ENCODE measurements around the gene SETBP1.
"Not testable (repeated sequence)": the region's sequence is repeated elsewhere in the genome, so short reads cannot be mapped to it uniquely, and the experiment has no call there.

Gene SETBP1

GRCh38 chr18:44796429-44797428 is 116.0 kb downstream of the SETBP1 start:
- DNase-seq (ENCODE audit: low spot score): no peak
- no peak for TF ChIP-seq CTCF (IDR thresholded peaks at IDR 0.05; ENCODE audit: extremely low read depth, missing control alignments)

- TF ChIP-seq CTCF (IDR thresholded peaks at IDR 0.05; ENCODE audit: extremely low read depth, missing control alignments): no peak
- no peak for DNase-seq (ENCODE audit: low spot score)
Observed at GRCh38 chr18:44798433-44799048, 117.9 kb downstream of the SETBP1 start.

- no peak for DNase-seq (ENCODE audit: low spot score)
Observed at GRCh38 chr18:44799382-44799906, 118.8 kb downstream of the SETBP1 start.

GRCh38 chr18:44799907-44800421 is 119.3 kb downstream of the SETBP1 start:
- DNase-seq (ENCODE audit: low spot score): peak; percentile 42
- no peak for TF ChIP-seq CTCF (IDR thresholded peaks at IDR 0.05; ENCODE audit: extremely low read depth, missing control alignments)

More at GRCh38 chr18:44799382-44799906, 118.8 kb downstream of the SETBP1 start:
- TF ChIP-seq CTCF (IDR thresholded peaks at IDR 0.05; ENCODE audit: extremely low read depth, missing control alignments): no peak

- DNase-seq (ENCODE audit: low spot score): not testable (repeated sequence)
Observed at GRCh38 chr18:44800766-44801165, 120.1 kb downstream of the SETBP1 start.

- DNase-seq (ENCODE audit: low spot score): no peak
- no peak for TF ChIP-seq CTCF (IDR thresholded peaks at IDR 0.05; ENCODE audit: extremely low read depth, missing control alignments)
Observed at GRCh38 chr18:44801781-44802180, 121.1 kb downstream of the SETBP1 start.

GRCh38 chr18:44802508-44802907 is 121.8 kb downstream of the SETBP1 start:
- no peak for DNase-seq (ENCODE audit: low spot score)
- TF ChIP-seq CTCF (IDR thresholded peaks at IDR 0.05; ENCODE audit: extremely low read depth, missing control alignments): no peak

Data from GM20000 (cell line).